Large intestine (tissue), 3 donors: ENCODE results near the gene KIF21A. TPM values are rescaled to one million over a fixed set of nuclear protein-coding genes. Genes with fewer than 3 reads are reported as not detected.
A peak's percentile ranks its signal among the peaks of the same experiment; 100 is the strongest.

Source experiments
- DNase-seq, 2 donors: peaks; one replicate each; pipeline versions ENCODE4 v3.0.0 to v3.0.0-alpha.2; 2013
- H3K27ac ChIP-seq: one replicate; pipeline ENCODE4 v1.5.1; 2013; ENCODE audit warnings: low read length
- H3K27me3 ChIP-seq: 2 replicates; pipeline ENCODE4 v1.6.1; 2013; ENCODE audit warnings: low read length; ENCODE audit not compliant: control insufficient read depth, insufficient read depth
- H3K36me3 ChIP-seq: 2 replicates; pipeline ENCODE4 v1.6.1; 2013; ENCODE audit warnings: low read length; ENCODE audit not compliant: control insufficient read depth, insufficient read depth
- H3K4me1 ChIP-seq: one replicate; pipeline ENCODE4 v1.6.1; 2013; ENCODE audit warnings: low read length; ENCODE audit not compliant: control insufficient read depth, insufficient read depth
- H3K4me3 ChIP-seq: one replicate; pipeline ENCODE4 v1.5.1; 2013; ENCODE audit warnings: low read length
- H3K9me3 ChIP-seq: one replicate; pipeline ENCODE4 v1.6.1; 2013; ENCODE audit warnings: mild to moderate bottlenecking, low read depth, low read length, moderate library complexity; ENCODE audit not compliant: control insufficient read depth
- WGBS: methylation state at CpG from one replicate; pipeline ENCODE4 v1.1.5; 2013; ENCODE audit warnings: low lambda C conversion rate; ENCODE audit not compliant: insufficient coverage; 5-methylcytosine and 5-hydroxymethylcytosine counted together
- polyA plus RNA-seq: library from polyadenylated mRNA; unstranded; fragments of 120-200 nt; gene quantifications from one replicate; pipeline ENCODE4 v1.2.1, GENCODE V29; 2013

Gene KIF21A
- polyA plus RNA-seq, 1 donor = 35.5 TPM

- Histone ChIP-seq H3K27me3 (no peaks in the 10 kb centered on the region), H3K4me3 (no peak overlapping the region), H3K4me1 (no peaks in the 10 kb centered on the region), H3K36me3 (no peaks in the 10 kb centered on the region), H3K27ac (no peak overlapping the region), H3K9me3 (no peaks in the 10 kb centered on the region)
- WGBS = no CpG with 5 or more reads among the region's 1 CpG
- no peak for DNase-seq
These were observed 18.1 kb upstream of the KIF21A start for GRCh38 chr12:39461059-39461458.

- WGBS = no CpG with 5 or more reads among the region's 7 CpGs
- Histone ChIP-seq H3K4me3 (no peak overlapping the region), H3K36me3 (no peaks in the 10 kb centered on the region)
These were observed 16.1 kb upstream of the KIF21A start for GRCh38 chr12:39459027-39459434.

GRCh38 chr12:39451977-39452376, 9.1 kb upstream of the KIF21A start:
- H3K27ac ChIP-seq = no peak overlapping the region
- no peaks in the 10 kb centered on the region for H3K9me3 ChIP-seq
- no peak for DNase-seq
- H3K27me3 ChIP-seq = no peaks in the 10 kb centered on the region
- WGBS = 18% methylated on average over 1 of the region's 1 CpG
- no peak overlapping the region for H3K4me3 ChIP-seq
- H3K4me1 ChIP-seq = no peaks in the 10 kb centered on the region
- no peaks in the 10 kb centered on the region for H3K36me3 ChIP-seq

More at GRCh38 chr12:39459027-39459434, 16.1 kb upstream of the KIF21A start:
- no peak for DNase-seq
- Histone ChIP-seq H3K27me3 (no peaks in the 10 kb centered on the region), H3K9me3 (no peaks in the 10 kb centered on the region), H3K4me1 (no peaks in the 10 kb centered on the region), H3K27ac (no peak overlapping the region)

- Histone ChIP-seq H3K4me1 (peaks cover 3% of the 10 kb centered on the region), H3K9me3 (no peaks in the 10 kb centered on the region), H3K36me3 (no peaks in the 10 kb centered on the region), H3K4me3 (no peak overlapping the region), H3K27me3 (no peaks in the 10 kb centered on the region), H3K27ac (no peak overlapping the region)
- no peak for DNase-seq
These were observed 5.1 kb upstream of the KIF21A start for GRCh38 chr12:39448038-39448437.

GRCh38 chr12:39443929-39444209, 949 bp upstream of the KIF21A start:
- peak in 1 of 2 donors; percentile 8 for DNase-seq
- peaks cover 3% of the 10 kb centered on the region for H3K27me3 ChIP-seq
- H3K27ac ChIP-seq = peak overlapping the region; percentile 97
- H3K36me3 ChIP-seq = no peaks in the 10 kb centered on the region
- H3K4me3 ChIP-seq = peak overlapping the region; percentile 81
- peaks cover 13% of the 10 kb centered on the region for H3K4me1 ChIP-seq
- H3K9me3 ChIP-seq = no peaks in the 10 kb centered on the region

GRCh38 chr12:39442831-39443080, 164 bp downstream of the KIF21A start:
- peaks cover 13% of the 10 kb centered on the region for H3K4me1 ChIP-seq
- H3K36me3 ChIP-seq = no peaks in the 10 kb centered on the region
- H3K4me3 ChIP-seq = peak overlapping the region; percentile 67
- peaks cover 3% of the 10 kb centered on the region for H3K27me3 ChIP-seq
- no peak for DNase-seq
- H3K27ac ChIP-seq = peak overlapping the region; percentile 80
- no peaks in the 10 kb centered on the region for H3K9me3 ChIP-seq
- no CpG with 5 or more reads among the region's 34 CpGs for WGBS

GRCh38 chr12:39441963-39442830, 723 bp downstream of the KIF21A start:
- H3K4me3 ChIP-seq = peak overlapping the region; percentile 67
- H3K9me3 ChIP-seq = no peaks in the 10 kb centered on the region
- 0% methylated on average over 2 of the region's 49 CpGs for WGBS
- H3K27ac ChIP-seq = peak overlapping the region; percentile 80
- H3K27me3 ChIP-seq = peaks cover 3% of the 10 kb centered on the region
- DNase-seq = peak; percentile 29 to 66
- no peaks in the 10 kb centered on the region for H3K36me3 ChIP-seq
- peaks cover 13% of the 10 kb centered on the region for H3K4me1 ChIP-seq

GRCh38 chr12:39441189-39441962, 1.5 kb downstream of the KIF21A start:
- H3K9me3 ChIP-seq = no peaks in the 10 kb centered on the region
- peak overlapping the region; percentile 80 for H3K27ac ChIP-seq
- peak overlapping the region; percentile 67 for H3K4me3 ChIP-seq
- WGBS = 20% methylated on average over 2 of the region's 5 CpGs
- peaks cover 3% of the 10 kb centered on the region for H3K27me3 ChIP-seq
- H3K4me1 ChIP-seq = peaks cover 13% of the 10 kb centered on the region
- DNase-seq = no peak
- H3K36me3 ChIP-seq = no peaks in the 10 kb centered on the region

GRCh38 chr12:39440781-39441180, 2.1 kb downstream of the KIF21A start:
- Histone ChIP-seq H3K4me3 (no peak overlapping the region), H3K27ac (no peak overlapping the region), H3K9me3 (no peaks in the 10 kb centered on the region), H3K36me3 (no peaks in the 10 kb centered on the region), H3K4me1 (peaks cover 13% of the 10 kb centered on the region), H3K27me3 (peaks cover 3% of the 10 kb centered on the region)
- DNase-seq = no peak
- WGBS = no CpG with 5 or more reads among the region's 2 CpGs

GRCh38 chr12:39440101-39440500, 2.8 kb downstream of the KIF21A start:
- DNase-seq = no peak
- H3K36me3 ChIP-seq = no peaks in the 10 kb centered on the region
- peaks cover 3% of the 10 kb centered on the region for H3K27me3 ChIP-seq
- no peaks in the 10 kb centered on the region for H3K9me3 ChIP-seq
- WGBS = no CpG with 5 or more reads among the region's 1 CpG
- peaks cover 13% of the 10 kb centered on the region for H3K4me1 ChIP-seq
- no peak overlapping the region for H3K4me3 ChIP-seq
- no peak overlapping the region for H3K27ac ChIP-seq

- no peak overlapping the region for H3K27ac ChIP-seq
- no peaks in the 10 kb centered on the region for H3K9me3 ChIP-seq
- no peaks in the 10 kb centered on the region for H3K27me3 ChIP-seq
- no peaks in the 10 kb centered on the region for H3K4me1 ChIP-seq
- no peaks in the 10 kb centered on the region for H3K36me3 ChIP-seq
- H3K4me3 ChIP-seq = no peak overlapping the region
- WGBS = no CpG with 5 or more reads among the region's 3 CpGs
- DNase-seq = no peak
These were observed 7.4 kb downstream of the KIF21A start for GRCh38 chr12:39435531-39435930.
